Gastrocnemius medialis (tissue), 4 donors: ENCODE results near the gene AP3S2. TPM values are rescaled to one million over a fixed set of nuclear protein-coding genes. Genes with fewer than 3 reads are reported as not detected.

ENCODE experiments used
- ATAC-seq, 2 donors: fragments of 150-250 bp; one replicate each; pipeline ENCODE4 v1.9.1; 2016
- DNase-seq, 2 donors: peaks; one replicate each; pipeline ENCODE4 v3.0.0-alpha.2; 2019
- H3K27ac ChIP-seq, 4 donors: fragments of 200-600 bp; sonication (generic); 1 replicate in 1 of 4; 2 replicates in 3 of 4; pipeline ENCODE4 v1.5.1; 2016 to 2018; ENCODE audit warnings: mild to moderate bottlenecking in 2 of 4, moderate library complexity in 1 of 4
- H3K27me3 ChIP-seq, 3 donors: fragments of 200-600 bp; sonication (generic) in 2 of 3; 1 replicate in 1 of 3; 2 replicates in 2 of 3; pipeline versions ENCODE4 v1.5.1 to v1.6.0; 2016 to 2019; ENCODE audit warnings: mild to moderate bottlenecking in 1 of 3, moderate library complexity in 1 of 3
- H3K36me3 ChIP-seq, 2 donors: fragments of 200-600 bp; sonication (generic) in 1 of 2; one replicate each; pipeline ENCODE4 v1.5.1; 2017 to 2018
- H3K4me1 ChIP-seq, 2 donors: fragments of 200-600 bp; sonication (generic) in 1 of 2; one replicate each; pipeline ENCODE4 v1.5.1; 2016 to 2017; ENCODE audit warnings: mild to moderate bottlenecking in 2 of 2
- H3K4me3 ChIP-seq, 4 donors: fragments of 200-600 bp; sonication (generic) in 3 of 4; 1 replicate in 1 of 4; 2 replicates in 3 of 4; pipeline ENCODE4 v1.5.1; 2016 to 2019; ENCODE audit warnings: mild to moderate bottlenecking in 2 of 4
- H3K9me3 ChIP-seq, 3 donors: fragments of 200-600 bp; sonication (generic) in 2 of 3; 1 replicate in 1 of 3; 2 replicates in 2 of 3; pipeline ENCODE4 v1.5.1; 2016 to 2019
- POLR2A ChIP-seq, 2 donors: fragments of 450-650 bp; IDR thresholded peaks; one replicate each; pipeline ENCODE4 v1.6.1; 2017; ENCODE audit warnings: antibody characterized with exemption in 2 of 2, mild to moderate bottlenecking in 2 of 2, moderate library complexity in 2 of 2
- in situ Hi-C, 4 donors: fragments of 200-750 bp; cut with MboI; loops; one replicate each; pipeline versions ENCODE4 v1.15.0 to v1.8.0; 2017; ENCODE audit warnings: low sequenced_read_pairs in 4 of 4
- intact Hi-C: fragments of 100-400 bp; cut with DNase I; formaldehyde crosslinking; loops from one replicate; pipeline ENCODE4 v1.15.1; 2023; ENCODE audit warnings: low total_unique reads
- total RNA-seq, 4 donors: library from RNA; depleted of rRNA; stranded (reverse); fragments of >200 nt; gene quantifications; one replicate each; pipeline versions ENCODE4 v1.1.0 to v1.2.3, GENCODE V29; 2016
- TF ChIP-seq, protein P1 (sequence below), 5 experiments: fragments of 450-650 bp in 3 of 5; fragments of 200-600 bp in 2 of 5; sonication (generic) in 2 of 5; IDR thresholded peaks in 4 of 5; conservative IDR thresholded peaks in 1 of 5; 1 replicate in 4 of 5; 2 replicates in 1 of 5; pipeline ENCODE4 v1.5.1; 2016 to 2019; ENCODE audit warnings: antibody characterized with exemption in 5 of 5, mild to moderate bottlenecking in 3 of 5, moderate library complexity in 3 of 5

The AP3S2 gene
- total RNA-seq, 4 donors from 2014 or later: 48.4 to 82.6 (median 71.3) TPM

DNA sequence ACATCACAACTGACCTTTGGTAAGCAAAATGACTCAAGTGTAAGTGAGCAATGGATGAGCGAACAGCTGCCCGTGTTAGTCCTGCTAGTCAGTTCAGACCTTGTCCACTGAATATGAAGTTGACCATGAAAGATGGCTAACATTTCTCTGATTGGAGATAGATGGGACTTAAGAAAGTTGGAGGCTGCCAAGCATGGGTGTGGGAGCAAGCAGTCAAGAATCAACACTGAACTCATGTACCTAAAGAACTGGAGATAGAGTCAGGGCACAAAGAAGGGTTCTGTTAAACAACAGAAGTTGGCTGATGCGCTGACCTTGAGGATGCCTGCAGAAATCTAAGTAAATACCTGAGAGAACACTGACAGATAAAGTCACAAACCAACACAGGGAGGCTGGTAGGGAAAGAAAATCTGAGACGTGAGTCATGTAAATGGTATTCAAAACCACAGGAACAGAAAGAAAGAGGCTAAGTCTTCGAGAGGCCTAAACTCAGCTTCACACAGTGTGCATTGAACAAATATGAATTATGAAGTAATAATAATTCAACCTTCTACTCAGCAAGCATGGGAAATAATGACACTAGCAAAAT, 48.4 kb downstream of the AP3S2 start:
- Histone ChIP-seq H3K4me3 (no peak overlapping the region), H3K4me1 (peaks cover 3 to 19% of the 10 kb centered on the region in 2 donors), H3K36me3 (no peaks in the 10 kb centered on the region), H3K9me3 (no peaks in the 10 kb centered on the region), H3K27me3 (no peaks in the 10 kb centered on the region), H3K27ac (peak overlapping the region in 2 of 4 donors; percentile 50 to 53)
- in situ Hi-C loops: no loop called here
- intact Hi-C loops: no loop called here
- ATAC-seq (peak; percentile 93), DNase-seq (no peak)
- TF ChIP-seq, protein P1, sequence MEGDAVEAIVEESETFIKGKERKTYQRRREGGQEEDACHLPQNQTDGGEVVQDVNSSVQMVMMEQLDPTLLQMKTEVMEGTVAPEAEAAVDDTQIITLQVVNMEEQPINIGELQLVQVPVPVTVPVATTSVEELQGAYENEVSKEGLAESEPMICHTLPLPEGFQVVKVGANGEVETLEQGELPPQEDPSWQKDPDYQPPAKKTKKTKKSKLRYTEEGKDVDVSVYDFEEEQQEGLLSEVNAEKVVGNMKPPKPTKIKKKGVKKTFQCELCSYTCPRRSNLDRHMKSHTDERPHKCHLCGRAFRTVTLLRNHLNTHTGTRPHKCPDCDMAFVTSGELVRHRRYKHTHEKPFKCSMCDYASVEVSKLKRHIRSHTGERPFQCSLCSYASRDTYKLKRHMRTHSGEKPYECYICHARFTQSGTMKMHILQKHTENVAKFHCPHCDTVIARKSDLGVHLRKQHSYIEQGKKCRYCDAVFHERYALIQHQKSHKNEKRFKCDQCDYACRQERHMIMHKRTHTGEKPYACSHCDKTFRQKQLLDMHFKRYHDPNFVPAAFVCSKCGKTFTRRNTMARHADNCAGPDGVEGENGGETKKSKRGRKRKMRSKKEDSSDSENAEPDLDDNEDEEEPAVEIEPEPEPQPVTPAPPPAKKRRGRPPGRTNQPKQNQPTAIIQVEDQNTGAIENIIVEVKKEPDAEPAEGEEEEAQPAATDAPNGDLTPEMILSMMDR (IDR thresholded peaks at IDR 0.05 in 4 of 5, conservative IDR thresholded peaks at IDR 0.05 in 1 of 5): no peak
- no peak for TF ChIP-seq POLR2A (IDR thresholded peaks at IDR 0.05)

DNA sequence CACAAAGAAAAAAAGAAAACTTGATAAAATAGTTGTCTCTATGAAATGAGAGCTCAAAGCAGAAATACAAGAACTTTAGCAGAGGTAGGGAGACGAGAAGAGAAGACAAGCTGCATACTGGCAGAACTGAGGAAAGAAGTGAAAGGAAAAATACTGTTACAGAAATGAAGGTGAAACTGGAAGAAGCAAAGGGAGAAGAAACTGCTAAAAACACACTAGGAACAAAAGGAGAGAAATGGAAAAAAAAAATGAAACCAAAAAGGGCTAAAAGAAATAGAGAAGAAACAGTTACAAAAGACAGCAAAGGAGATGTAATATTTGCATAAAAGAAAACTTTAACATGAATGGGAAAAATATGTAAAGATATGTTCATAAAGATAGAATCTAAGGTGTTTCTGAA, 51.8 kb downstream of the AP3S2 start:
- no peaks in the 10 kb centered on the region for H3K36me3 ChIP-seq
- H3K9me3 ChIP-seq: no peaks in the 10 kb centered on the region

DNA sequence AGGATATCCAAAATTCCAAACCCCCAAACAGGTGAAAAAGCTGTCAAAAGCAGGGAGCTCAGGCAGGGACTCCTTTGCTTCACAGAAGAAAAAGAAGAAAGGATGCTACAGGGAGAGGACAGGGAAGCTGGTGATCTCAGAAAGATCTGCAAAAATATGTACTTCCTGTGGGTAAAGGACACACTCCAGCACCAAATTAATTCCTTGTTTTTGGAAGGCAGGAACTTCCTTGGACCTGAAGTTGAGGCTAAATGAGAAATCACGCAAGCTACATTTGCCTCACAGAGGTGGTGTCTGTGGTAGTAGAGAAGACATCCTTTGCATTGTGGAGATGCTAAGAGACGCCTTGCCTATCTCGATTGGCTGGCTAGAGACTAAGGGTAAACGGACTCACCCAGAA, 52.5 kb downstream of the AP3S2 start:
- no peak for TF ChIP-seq POLR2A (IDR thresholded peaks at IDR 0.05)
- TF ChIP-seq, protein P1 (IDR thresholded peaks at IDR 0.05 in 4 of 5, conservative IDR thresholded peaks at IDR 0.05 in 1 of 5): no peak
- H3K27ac ChIP-seq: no peak overlapping the region
- peaks cover 19 to 46% of the 10 kb centered on the region in 2 donors for H3K4me1 ChIP-seq
- no peak overlapping the region for H3K4me3 ChIP-seq
- in situ Hi-C loops (no loop called here), intact Hi-C loops (no loop called here)
- ATAC-seq: no peak
- no peaks in the 10 kb centered on the region for H3K27me3 ChIP-seq
- DNase-seq: no peak
- no peaks in the 10 kb centered on the region for H3K9me3 ChIP-seq
- no peaks in the 10 kb centered on the region for H3K36me3 ChIP-seq

More for the DNA sequence above, 51.8 kb downstream of the AP3S2 start:
- Histone ChIP-seq H3K27ac (no peak overlapping the region), H3K4me3 (no peak overlapping the region), H3K4me1 (peaks cover 13 to 40% of the 10 kb centered on the region in 2 donors), H3K27me3 (no peaks in the 10 kb centered on the region)
- no peak for DNase-seq
- intact Hi-C loops (no loop called here), in situ Hi-C loops (no loop called here)
- TF ChIP-seq POLR2A (IDR thresholded peaks at IDR 0.05): no peak
- TF ChIP-seq, protein P1 (IDR thresholded peaks at IDR 0.05 in 4 of 5, conservative IDR thresholded peaks at IDR 0.05 in 1 of 5): no peak
- ATAC-seq: no peak

DNA sequence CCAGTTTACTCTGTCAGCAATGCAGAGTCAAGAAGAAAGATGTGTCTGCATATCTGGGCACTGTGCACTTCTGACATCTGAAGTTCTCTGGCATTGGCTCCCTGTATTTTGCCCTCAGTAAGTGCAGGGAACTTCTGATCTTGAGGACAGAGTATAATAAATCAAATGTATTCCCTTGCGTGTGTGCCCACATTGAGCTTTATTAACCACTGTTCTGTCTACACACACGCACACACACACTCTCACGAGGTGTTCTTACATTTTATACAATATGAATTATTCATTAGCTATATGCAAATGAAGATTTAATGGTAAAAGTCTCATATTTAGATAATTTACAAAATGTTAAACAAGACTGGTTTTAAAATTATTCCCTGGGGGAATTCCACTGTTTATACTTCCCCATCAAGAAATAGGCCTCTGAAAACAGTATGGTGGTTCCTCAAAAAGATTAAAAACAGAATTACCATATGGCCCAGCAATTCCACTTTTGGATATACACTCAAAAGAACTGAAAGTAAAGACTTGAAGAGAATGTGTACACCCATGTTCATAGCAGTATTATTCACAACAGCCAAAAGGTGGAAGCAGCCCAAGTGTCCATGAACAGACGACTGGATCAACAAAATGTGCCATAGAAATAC, 54.5 kb downstream of the AP3S2 start:
- peak overlapping the region in 1 of 4 donors; percentile 93 for H3K27ac ChIP-seq
- intact Hi-C loops: loop anchor here (5.0 kb wide), 1 partner anchor 62 kb away; the partner anchor contains the start of gene MESP2
- peaks cover 0 to 10% of the 10 kb centered on the region in 2 donors for H3K36me3 ChIP-seq
- no peaks in the 10 kb centered on the region for H3K27me3 ChIP-seq
- no peaks in the 10 kb centered on the region for H3K9me3 ChIP-seq
- TF ChIP-seq POLR2A (IDR thresholded peaks at IDR 0.05): no peak
- TF ChIP-seq, protein P1 (IDR thresholded peaks at IDR 0.05 in 4 of 5, conservative IDR thresholded peaks at IDR 0.05 in 1 of 5): no peak
- in situ Hi-C loops: no loop called here
- no peak overlapping the region for H3K4me3 ChIP-seq
- ATAC-seq (no peak), DNase-seq (no peak)
- H3K4me1 ChIP-seq: peaks cover 20 to 47% of the 10 kb centered on the region in 2 donors
